Measurements from ENCODE around the gene PAQR5. TPM values are rescaled to one million over a fixed set of nuclear protein-coding genes. Genes with fewer than 3 reads are reported as not detected.

The PAQR5 gene
- total and polyA plus RNA-seq, 9 of the 15 experiments (the other 6 are each of a cell fraction or from before 2014, with no cell fraction given): 0.04 to 0.08 TPM; not detected in 7

GRCh38 chr15:69452692-69453521 lies 154.2 kb downstream of the PAQR5 start, which contains the start of gene RPLP1 (continued):
- no peak; the same call in 1 of the 2 replicates for TF ChIP-seq TCF3 (CRISPR knock-in tag; IDR thresholded peaks at IDR 0.05)
- 0 out of 4 replicates have a peak, but pooled peaks of 1 of the 2 experiments have one; percentile 41 for TF ChIP-seq SRF (CRISPR knock-in tag; IDR thresholded peaks at IDR 0.05)
- no peak for TF ChIP-seq KLF10 (CRISPR knock-in tag; IDR thresholded peaks at IDR 0.05)
- TF ChIP-seq BDP1 (IDR thresholded peaks at IDR 0.05; ENCODE audit: insufficient read depth, insufficient read length): no peak
- no peak for TF ChIP-seq SIX5 (IDR thresholded peaks at IDR 0.05; ENCODE audit: borderline replicate concordance in 1 of 2, insufficient read depth in 1 of 2, low read depth in 1 of 2, low read length in 2 of 2)
- TF ChIP-seq STAT5A (IDR thresholded peaks at IDR 0.05; ENCODE audit: borderline replicate concordance, low read length): no peak
- peak; percentile 99 for TF ChIP-seq GTF2F1 (IDR thresholded peaks at IDR 0.05; ENCODE audit: low read depth, low read length)
- TF ChIP-seq PATZ1 (CRISPR knock-in tag; IDR thresholded peaks at IDR 0.05; ENCODE audit: borderline replicate concordance): no peak
- 0 out of 2 replicates have a peak, but pooled peaks have one; percentile 36 for TF ChIP-seq KLF13 (tag; IDR thresholded peaks at IDR 0.05; ENCODE audit: borderline replicate concordance, low read depth)
- peak; percentile 47 for TF ChIP-seq CCNT2 (IDR thresholded peaks at IDR 0.05; ENCODE audit: borderline replicate concordance, extremely low read depth, insufficient read length, low read depth, low read length)
- no peak for TF ChIP-seq ZNF79 (CRISPR knock-in tag; IDR thresholded peaks at IDR 0.05; ENCODE audit: low read depth)
- no peak for TF ChIP-seq CHD7 (IDR thresholded peaks at IDR 0.05; ENCODE audit: low read depth, low read length)
